Endothelial cell of umbilical vein (primary cell): ENCODE measurements around the gene VSTM4. TPM values are rescaled to one million over a fixed set of nuclear protein-coding genes. Genes with fewer than 3 reads are reported as not detected.

Experiments used
- BruUV-seq: library from RNA; stranded (reverse); fragments of 400-500 nt; replicated peaks from 2 replicates; lab custom pipeline; 2021; lab: Mats Ljungman, UMichigan
- CTCF ChIA-PET: fragments of 300-600, 350-600 bp; sonication (Branson Sonifier 250); formaldehyde crosslinking; loops from one replicate; lab custom pipeline; 2021; ENCODE audit warnings: antibody characterized with exemption, inconsistent platforms; lab: Charles Lee
- POLR2A ChIA-PET: fragments of 300-600, 350-600 bp; sonication (Branson Sonifier 250); formaldehyde crosslinking; loops from one replicate; lab custom pipeline; 2021; ENCODE audit warnings: antibody characterized with exemption, inconsistent platforms; lab: Charles Lee
- DNase-seq: peaks from one replicate; pipeline ENCODE4 v3.0.0-alpha.2; 2011; ENCODE audit warnings: low read depth, low spot score
- FAIRE-seq: peaks from 2 replicates; lab custom pipeline; 2011; peaks lifted over from hg19 to GRCh38; lab: Jason Lieb, UNC
- H2AFZ ChIP-seq: 2 replicates; pipeline ENCODE4 v1.6.0; 2012; ENCODE audit warnings: low read depth, low read length, control low read depth, inconsistent platforms
- H3K27ac ChIP-seq: 2 replicates; pipeline ENCODE4 v1.5.1; 2011; ENCODE audit warnings: low read depth, mild to moderate bottlenecking, control low read depth, low read length, moderate library complexity; ENCODE audit not compliant: insufficient read depth
- H3K27me3 ChIP-seq, 2 experiments: 2 replicates each; pipeline versions ENCODE4 v1.6.0 to v1.6.1; 2011; ENCODE audit warnings: low read length in 2 of 2, mixed read lengths in 1 of 2; ENCODE audit not compliant: control insufficient read depth in 2 of 2, insufficient read depth in 2 of 2
- H3K36me3 ChIP-seq, 2 experiments: 2 replicates in 1 of 2; 3 replicates in 1 of 2; pipeline ENCODE4 v1.5.1; 2011; ENCODE audit warnings: low read length in 2 of 2, mild to moderate bottlenecking in 1 of 2, moderate library complexity in 1 of 2; ENCODE audit not compliant: control insufficient read depth in 2 of 2, insufficient read depth in 2 of 2; ENCODE audit errors: extremely low read depth in 1 of 2
- H3K4me1 ChIP-seq: 3 replicates; pipeline ENCODE4 v1.5.1; 2011; ENCODE audit warnings: mild to moderate bottlenecking, low read length; ENCODE audit not compliant: control insufficient read depth, insufficient read depth; ENCODE audit errors: extremely low read depth
- H3K4me2 ChIP-seq: 2 replicates; pipeline ENCODE4 v1.6.1; 2011; ENCODE audit warnings: low read length, control low read depth, mixed read lengths; ENCODE audit not compliant: insufficient read depth
- H3K4me3 ChIP-seq, 3 experiments: fragments of 200-600 bp in 1 of 3; sonication (generic), shearing (Covaris generic) in 1 of 3; replicated peaks in 1 of 3; 2 replicates each; pipeline ENCODE4 v1.5.1; 2011 to 2016; ENCODE audit warnings: control low read depth in 3 of 3, low read length in 3 of 3, mild to moderate bottlenecking in 2 of 3, inconsistent platforms in 1 of 3, low read depth in 1 of 3, moderate library complexity in 1 of 3; ENCODE audit not compliant: insufficient read depth in 1 of 3
- H3K79me2 ChIP-seq: 2 replicates; pipeline ENCODE4 v1.6.0; 2012; ENCODE audit warnings: low read length, inconsistent platforms; ENCODE audit not compliant: control insufficient read depth, insufficient read depth
- H3K9ac ChIP-seq: replicated peaks from 2 replicates; pipeline ENCODE3; 2011; ENCODE audit warnings: low read length, control low read depth; ENCODE audit not compliant: insufficient read depth; ENCODE audit errors: extremely low read depth
- H3K9me1 ChIP-seq: replicated peaks from 3 replicates; pipeline ENCODE4 v1.6.0; 2011; ENCODE audit warnings: mild to moderate bottlenecking, low read length; ENCODE audit not compliant: control insufficient read depth, insufficient read depth; ENCODE audit errors: extremely low read depth
- H3K9me3 ChIP-seq: replicated peaks from 2 replicates; pipeline ENCODE4 v1.5.1; 2012; ENCODE audit warnings: low read length, inconsistent platforms; ENCODE audit not compliant: control insufficient read depth, insufficient read depth
- H4K20me1 ChIP-seq: replicated peaks from 2 replicates; pipeline ENCODE3; 2011; ENCODE audit warnings: mild to moderate bottlenecking, low read length; ENCODE audit not compliant: control insufficient read depth, insufficient read depth; ENCODE audit errors: extremely low read depth
- EZH2 ChIP-seq: IDR thresholded peaks from 2 replicates; pipeline ENCODE4 v1.6.1; 2012; ENCODE audit warnings: borderline replicate concordance, low read depth, mild to moderate bottlenecking, moderate library complexity, low read length, inconsistent platforms; ENCODE audit not compliant: severe bottlenecking
- FOS ChIP-seq: IDR thresholded peaks from 2 replicates; pipeline ENCODE4 v1.6.1; 2011; ENCODE audit warnings: mild to moderate bottlenecking, low read length, moderate library complexity, borderline replicate concordance; ENCODE audit not compliant: insufficient read depth
- GATA2 ChIP-seq: IDR thresholded peaks from 2 replicates; pipeline ENCODE4 v1.7.0; 2011; ENCODE audit warnings: low read depth, mild to moderate bottlenecking, moderate library complexity, mixed read lengths, low read length; ENCODE audit not compliant: insufficient read length, insufficient read depth
- JUN ChIP-seq: IDR thresholded peaks from 2 replicates; pipeline ENCODE4 v1.6.1; 2011; ENCODE audit warnings: borderline replicate concordance, low read depth; ENCODE audit not compliant: insufficient read length, insufficient read depth
- MAX ChIP-seq: IDR thresholded peaks from 2 replicates; pipeline ENCODE4 v1.6.1; 2011; ENCODE audit not compliant: insufficient read depth, insufficient read length
- dilution Hi-C: fragments of 300-500 bp; cut with MboI; formaldehyde crosslinking; loops from one replicate; pipeline ENCODE4 v1.15.0; 2019; ENCODE audit warnings: low sequenced_read_pairs; ENCODE audit not compliant: extremely low pct_ligation_motif_present
- intact Hi-C: fragments of 100-400 bp; cut with micrococcal nuclease; formaldehyde crosslinking; loops from one replicate; pipeline ENCODE4 v1.10.0; 2022
- polyA plus RNA-seq, 4 experiments: library from polyadenylated mRNA; depleted of rRNA in 3 of 4; stranded (reverse) in 3 of 4; unstranded in 1 of 4; fragments of >200 nt; gene quantifications; 2 replicates each; pipeline versions ENCODE4 v1.2.1 to v1.2.3, GENCODE V29; 2011 to 2012; ENCODE audit warnings: missing spikeins in 1 of 4
- total RNA-seq: library from RNA; stranded (reverse); gene quantifications from 2 replicates; pipeline ENCODE4 v1.2.3, GENCODE V29; 2021
- TF ChIP-seq, protein P1 (sequence below), 2 donors: IDR thresholded peaks; 1 replicate in 1 of 2; 2 replicates in 1 of 2; pipeline ENCODE4 v1.5.1; 2011; ENCODE audit warnings: low read length in 2 of 2, mild to moderate bottlenecking in 2 of 2, moderate library complexity in 2 of 2, control low read depth in 1 of 2, inconsistent platforms in 1 of 2, low read depth in 1 of 2; ENCODE audit not compliant: insufficient read depth in 1 of 2; ENCODE audit errors: extremely low read depth in 1 of 2

The VSTM4 gene
- total and polyA plus RNA-seq, 2 donors (not counting 3 experiments of a cell fraction or from before 2014, with no cell fraction given), result 0.07 TPM

GRCh38 chr10:49112851-49113250 lies 2.5 kb downstream of the VSTM4 start:
- H3K9me1 ChIP-seq, result no peaks in the 10 kb centered on the region
- POLR2A ChIA-PET, result no interaction called here
- H3K4me1 ChIP-seq, result no peaks in the 10 kb centered on the region
- FAIRE-seq, result no peak
- no peaks in the 10 kb centered on the region for H4K20me1 ChIP-seq
- intact Hi-C loops, result no loop called here
- no peak overlapping the region for H3K4me3 ChIP-seq
- no peaks in the 10 kb centered on the region for H3K79me2 ChIP-seq
- dilution Hi-C loops, result no loop called here
- no peak overlapping the region for H3K4me2 ChIP-seq
- no TSS peak for BruUV-seq
- no peak overlapping the region for H3K9ac ChIP-seq
- CTCF ChIA-PET, result interaction anchor here (1.3 kb wide), 1 partner anchor 295 kb away, joined by 4 read pairs; no protein-coding TSS in a partner anchor
- H3K9me3 ChIP-seq, result no peaks in the 10 kb centered on the region
- H2AFZ ChIP-seq, result no peak overlapping the region
- no peak for DNase-seq
- peaks cover 13 to 23% of the 10 kb centered on the region in 2 experiments for H3K27me3 ChIP-seq
- no peak for TF ChIP-seq GATA2
- TF ChIP-seq, protein P1, sequence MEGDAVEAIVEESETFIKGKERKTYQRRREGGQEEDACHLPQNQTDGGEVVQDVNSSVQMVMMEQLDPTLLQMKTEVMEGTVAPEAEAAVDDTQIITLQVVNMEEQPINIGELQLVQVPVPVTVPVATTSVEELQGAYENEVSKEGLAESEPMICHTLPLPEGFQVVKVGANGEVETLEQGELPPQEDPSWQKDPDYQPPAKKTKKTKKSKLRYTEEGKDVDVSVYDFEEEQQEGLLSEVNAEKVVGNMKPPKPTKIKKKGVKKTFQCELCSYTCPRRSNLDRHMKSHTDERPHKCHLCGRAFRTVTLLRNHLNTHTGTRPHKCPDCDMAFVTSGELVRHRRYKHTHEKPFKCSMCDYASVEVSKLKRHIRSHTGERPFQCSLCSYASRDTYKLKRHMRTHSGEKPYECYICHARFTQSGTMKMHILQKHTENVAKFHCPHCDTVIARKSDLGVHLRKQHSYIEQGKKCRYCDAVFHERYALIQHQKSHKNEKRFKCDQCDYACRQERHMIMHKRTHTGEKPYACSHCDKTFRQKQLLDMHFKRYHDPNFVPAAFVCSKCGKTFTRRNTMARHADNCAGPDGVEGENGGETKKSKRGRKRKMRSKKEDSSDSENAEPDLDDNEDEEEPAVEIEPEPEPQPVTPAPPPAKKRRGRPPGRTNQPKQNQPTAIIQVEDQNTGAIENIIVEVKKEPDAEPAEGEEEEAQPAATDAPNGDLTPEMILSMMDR (IDR thresholded peaks at IDR 0.05; ENCODE audit: extremely low read depth in 1 of 2, insufficient read depth in 1 of 2, low read depth in 1 of 2, low read length in 2 of 2), result no peak
- no peak for TF ChIP-seq MAX
- no peak for TF ChIP-seq FOS
- H3K36me3 ChIP-seq, result no peaks in the 10 kb centered on the region
- no peak overlapping the region for H3K27ac ChIP-seq

DNA sequence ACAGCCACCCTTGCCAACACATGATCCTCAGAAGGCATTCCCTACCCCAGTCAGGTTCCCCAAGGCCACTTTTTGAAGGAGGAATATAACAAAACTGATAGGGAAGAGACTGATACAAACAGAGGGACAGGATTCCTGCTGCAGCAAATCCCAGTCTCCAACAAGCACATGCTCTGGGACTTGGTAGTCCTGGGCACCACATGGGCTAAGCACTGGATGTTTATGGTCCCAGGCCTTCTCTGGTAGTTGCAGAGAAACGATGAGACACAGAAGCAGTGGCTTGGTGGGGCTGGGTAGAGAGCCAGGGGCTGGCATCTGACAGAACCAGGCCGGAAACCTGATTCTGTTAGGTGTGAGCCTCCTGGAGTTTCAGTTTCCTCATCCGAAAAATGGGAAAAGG lies 3.2 kb downstream of the VSTM4 start:
- H3K4me1 ChIP-seq, result no peaks in the 10 kb centered on the region
- CTCF ChIA-PET, result interaction anchor here (1.5 kb wide), 1 partner anchor 295 kb away, joined by 3 read pairs; no protein-coding TSS in a partner anchor
- H4K20me1 ChIP-seq, result no peaks in the 10 kb centered on the region
- dilution Hi-C loops, result no loop called here
- H3K9me1 ChIP-seq, result no peaks in the 10 kb centered on the region
- H3K36me3 ChIP-seq, result no peaks in the 10 kb centered on the region
- H3K4me3 ChIP-seq, result no peak overlapping the region
- no TSS peak for BruUV-seq
- no peaks in the 10 kb centered on the region for H3K79me2 ChIP-seq
- POLR2A ChIA-PET, result no interaction called here
- peaks cover 10 to 22% of the 10 kb centered on the region in 2 experiments for H3K27me3 ChIP-seq
- FAIRE-seq (no peak), DNase-seq (no peak)
- intact Hi-C loops, result no loop called here
- H3K9me3 ChIP-seq, result no peaks in the 10 kb centered on the region
- H3K4me2 ChIP-seq, result no peak overlapping the region
- H3K27ac ChIP-seq, result no peak overlapping the region
- no peak overlapping the region for H3K9ac ChIP-seq
- TF ChIP-seq EZH2 (no peak), JUN (no peak), FOS (no peak)
- TF ChIP-seq, protein P1 (IDR thresholded peaks at IDR 0.05; ENCODE audit: extremely low read depth in 1 of 2, insufficient read depth in 1 of 2, low read depth in 1 of 2, low read length in 2 of 2), result no peak
- H2AFZ ChIP-seq, result no peak overlapping the region
